AG10803 (cell line): Measurements from ENCODE around the gene NANS.

Source experiments
- DNase-seq: peaks from one replicate; pipeline ENCODE4 v3.0.0; 2010; ENCODE audit warnings: low read depth
- H3K4me3 ChIP-seq: 2 replicates; pipeline ENCODE4 v1.5.1; 2011; ENCODE audit warnings: mild to moderate bottlenecking, low read length, control low read depth
- CTCF ChIP-seq: conservative IDR thresholded peaks from 2 replicates; pipeline ENCODE4 v1.5.1; 2011; ENCODE audit warnings: mild to moderate bottlenecking, low read length, control low read depth, inconsistent platforms

Gene NANS

GRCh38 chr9:98039607-98040017, 16.9 kb upstream of the NANS start:
- H3K4me3 ChIP-seq: no peak overlapping the region
- no peak for TF ChIP-seq CTCF
- DNase-seq: no peak

GRCh38 chr9:98040212-98040611, 16.3 kb upstream of the NANS start:
- no peak overlapping the region for H3K4me3 ChIP-seq
- no peak for TF ChIP-seq CTCF
- DNase-seq: no peak

GRCh38 chr9:98043915-98044314, 12.6 kb upstream of the NANS start:
- TF ChIP-seq CTCF: no peak
- no peak overlapping the region for H3K4me3 ChIP-seq
- DNase-seq: no peak

- no peak for DNase-seq
- H3K4me3 ChIP-seq: peak overlapping the region; percentile 7
- no peak for TF ChIP-seq CTCF
Measured at GRCh38 chr9:98045234-98046179, 11.0 kb upstream of the NANS start.

DNA sequence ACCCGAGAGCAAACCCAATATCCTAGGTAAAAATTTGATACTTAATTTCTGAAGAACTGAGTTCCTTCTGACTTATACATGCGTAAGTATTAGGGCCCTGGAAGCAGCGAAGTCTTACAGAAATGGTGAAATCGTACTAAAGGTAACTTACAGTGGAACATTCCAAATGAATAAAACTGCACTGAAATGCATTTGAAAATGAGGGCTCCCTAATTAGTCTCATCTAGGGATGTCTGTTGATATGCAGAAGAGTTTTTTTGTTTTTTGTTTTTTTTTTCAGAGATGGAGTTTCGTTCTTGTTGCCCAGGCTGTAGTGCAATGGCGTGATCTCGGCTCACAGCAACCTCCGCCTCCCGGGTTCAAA, 10.4 kb upstream of the NANS start:
- DNase-seq: no peak
- no peak overlapping the region for H3K4me3 ChIP-seq
- no peak for TF ChIP-seq CTCF

DNA sequence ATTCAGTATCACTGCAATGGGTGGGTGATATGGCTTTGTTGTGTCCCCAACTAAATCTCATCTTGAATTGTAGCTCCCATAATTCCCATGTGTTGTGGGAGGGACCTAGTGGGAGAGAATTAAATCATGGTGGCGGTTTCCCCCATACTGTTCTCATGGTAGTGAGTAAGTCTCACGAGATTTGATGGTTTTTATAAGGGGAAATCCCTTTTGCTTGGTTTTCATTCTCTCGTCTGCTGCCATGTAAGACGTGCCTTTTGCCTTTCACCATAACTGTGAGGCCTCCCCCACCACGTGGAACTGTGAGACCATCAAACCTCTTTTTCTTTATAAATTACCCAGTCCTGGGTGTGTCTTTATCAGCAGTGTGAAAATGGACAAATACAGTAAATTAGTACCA, 9.5 kb upstream of the NANS start:
- TF ChIP-seq CTCF: no peak
- no peak for DNase-seq
- no peak overlapping the region for H3K4me3 ChIP-seq

GRCh38 chr9:98049288-98050072, 7.1 kb upstream of the NANS start:
- no peak for TF ChIP-seq CTCF
- no peak overlapping the region for H3K4me3 ChIP-seq
- DNase-seq: no peak
